ENCODE data around the gene USH2A. TPM values are rescaled to one million over a fixed set of nuclear protein-coding genes. Genes with fewer than 3 reads are reported as not detected.
A peak's percentile ranks its signal among the peaks of the same experiment; 100 is the strongest.

USH2A gene
- total RNA-seq, 1 experiment from 2014 or later, result 0.02 TPM

DNA sequence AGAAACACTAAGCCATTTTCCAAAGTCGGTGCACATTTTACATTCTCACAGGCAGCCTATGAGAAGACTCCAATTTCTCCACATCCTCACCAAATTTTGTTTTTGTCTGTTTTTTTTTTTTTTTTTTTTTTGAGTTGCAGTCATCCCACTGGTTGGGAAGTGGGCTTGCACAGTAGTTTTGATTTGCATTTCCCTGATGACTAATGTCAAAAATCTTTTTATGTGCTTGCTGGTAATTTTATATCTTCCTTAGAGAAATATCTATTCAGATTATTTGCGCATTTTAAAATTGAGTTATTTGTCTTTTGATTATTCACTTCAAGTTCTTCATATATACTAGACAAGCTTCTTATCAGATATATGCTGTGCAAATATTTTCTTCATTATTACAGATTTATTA lies 141.5 kb downstream of the USH2A start:
- peak; percentile 2 for DNase-seq (ENCODE audit: low read depth)

GRCh38 chr1:216270086-216270773 lies 153.0 kb downstream of the USH2A start:
- no peak for DNase-seq (ENCODE audit: low read depth)

DNA sequence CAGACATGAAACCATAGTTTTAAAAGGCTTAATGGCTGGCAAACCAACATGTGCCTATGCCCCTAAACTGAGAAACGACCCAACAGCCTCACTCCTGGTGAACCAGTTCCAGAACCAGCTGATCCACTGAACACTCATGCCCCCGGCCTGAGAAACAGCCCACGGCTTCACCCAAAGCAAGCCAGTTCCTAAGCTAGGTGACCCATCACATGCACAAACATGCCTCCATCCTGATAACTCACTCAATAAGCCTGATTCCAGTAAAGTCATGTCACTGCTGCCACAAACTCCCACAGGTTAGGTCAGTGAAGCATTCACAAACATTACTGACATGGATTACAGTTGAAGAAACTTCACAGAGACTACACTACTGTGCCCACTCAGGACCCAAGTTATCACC lies 161.6 kb downstream of the USH2A start:
- DNase-seq (ENCODE audit: low read depth), result no peak

- no peak for DNase-seq (ENCODE audit: low read depth)
Observed at GRCh38 chr1:216258856-216259255, 164.4 kb downstream of the USH2A start.

DNA sequence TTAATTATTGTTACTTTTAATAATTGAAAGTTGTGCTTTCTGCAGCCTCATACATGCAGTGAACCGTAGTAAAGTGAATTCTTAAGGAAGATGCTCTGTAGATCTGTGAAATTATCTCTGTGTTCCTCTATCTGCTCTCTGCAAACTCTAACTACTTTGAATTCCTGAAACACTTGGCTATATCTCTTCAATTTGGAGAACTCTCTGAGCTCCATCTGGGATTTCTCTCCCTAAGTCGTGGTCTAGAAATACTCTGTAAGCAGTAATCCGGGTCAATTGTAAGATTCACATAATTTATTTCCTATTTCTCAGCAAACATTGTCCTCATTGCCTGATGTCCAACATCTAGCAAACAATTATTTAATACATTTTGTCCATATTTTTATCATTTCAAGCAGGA lies 164.9 kb downstream of the USH2A start:
- DNase-seq (ENCODE audit: low read depth), result no peak

- DNase-seq (ENCODE audit: low read depth), result no peak
Observed at GRCh38 chr1:216250861-216251260, 172.4 kb downstream of the USH2A start.

DNA sequence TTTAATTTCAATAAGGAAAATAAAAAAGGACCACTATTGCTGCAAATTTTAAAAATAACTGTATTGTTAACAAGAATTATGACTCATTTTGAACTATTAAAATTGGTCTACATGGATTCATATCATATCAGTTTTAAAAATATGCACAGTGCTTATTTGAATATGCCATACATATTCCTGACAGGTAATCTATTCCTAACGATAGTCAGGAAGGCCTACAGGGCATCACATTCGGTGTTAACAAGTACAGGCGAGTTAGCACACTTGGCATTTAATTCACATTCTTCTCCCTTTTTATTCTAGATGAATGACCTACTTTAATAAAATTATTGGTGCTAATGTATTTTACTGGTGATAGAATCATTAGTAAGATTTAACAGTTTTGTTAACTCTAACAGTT lies 174.6 kb downstream of the USH2A start:
- no peak for DNase-seq (ENCODE audit: low read depth)

GRCh38 chr1:216247937-216248336 lies 175.3 kb downstream of the USH2A start:
- DNase-seq (ENCODE audit: low read depth), result no peak

- no peak for DNase-seq (ENCODE audit: low read depth)
Observed at GRCh38 chr1:216246577-216247203, 176.6 kb downstream of the USH2A start.

- no peak for DNase-seq (ENCODE audit: low read depth)
Observed at GRCh38 chr1:216238844-216239243, 184.4 kb downstream of the USH2A start.

DNA sequence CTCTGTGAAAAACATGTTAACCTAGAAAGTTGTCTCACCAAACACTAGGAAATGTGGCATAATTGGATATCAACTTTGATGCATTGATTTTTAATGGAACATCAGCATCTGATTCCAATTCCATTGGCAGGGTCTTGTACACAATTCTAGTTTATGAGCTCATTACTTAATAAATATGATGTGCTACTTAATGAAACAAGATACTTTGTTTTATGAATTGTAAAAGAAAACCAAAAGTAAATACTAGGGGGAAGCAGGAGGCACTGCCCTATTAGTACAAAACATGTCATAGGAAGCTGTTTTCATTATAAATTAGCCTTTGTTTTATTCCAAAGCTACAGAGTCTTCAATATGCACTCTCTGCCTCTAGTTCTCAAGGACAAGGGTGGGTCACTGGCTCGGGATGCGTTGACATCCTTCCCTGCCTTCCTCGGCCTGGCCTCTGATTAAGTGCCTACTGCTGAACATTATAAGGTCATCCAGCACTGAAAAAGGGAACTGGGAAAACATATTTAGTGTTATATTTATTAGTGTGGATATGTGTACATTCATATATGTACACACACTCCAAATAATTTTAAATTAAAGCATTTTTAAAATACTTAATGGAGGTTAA lies 185.2 kb downstream of the USH2A start:
- DNase-seq (ENCODE audit: low read depth), result no peak

GRCh38 chr1:216224233-216224632 lies 199.0 kb downstream of the USH2A start:
- no peak for DNase-seq (ENCODE audit: low read depth)

DNA sequence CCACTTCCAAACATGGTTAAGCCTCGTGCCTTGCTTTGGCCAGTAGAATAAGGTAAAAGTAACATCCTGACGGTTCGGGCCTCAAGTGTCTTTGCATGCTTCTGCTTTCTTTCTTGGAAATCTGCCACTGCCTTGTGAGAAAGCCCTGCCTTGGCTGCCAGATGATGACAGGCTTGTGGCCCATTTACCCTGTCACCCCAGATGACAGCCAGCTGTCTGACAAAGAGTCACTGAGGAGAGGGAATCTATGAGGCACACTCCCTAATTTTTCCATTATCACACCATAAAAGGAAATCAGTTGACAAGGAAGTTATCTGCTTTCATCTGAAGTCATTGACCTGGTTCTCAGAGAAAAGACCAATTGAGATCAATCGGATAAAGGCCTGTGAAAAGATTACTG lies 199.8 kb downstream of the USH2A start:
- DNase-seq (ENCODE audit: low read depth), result no peak

DNA sequence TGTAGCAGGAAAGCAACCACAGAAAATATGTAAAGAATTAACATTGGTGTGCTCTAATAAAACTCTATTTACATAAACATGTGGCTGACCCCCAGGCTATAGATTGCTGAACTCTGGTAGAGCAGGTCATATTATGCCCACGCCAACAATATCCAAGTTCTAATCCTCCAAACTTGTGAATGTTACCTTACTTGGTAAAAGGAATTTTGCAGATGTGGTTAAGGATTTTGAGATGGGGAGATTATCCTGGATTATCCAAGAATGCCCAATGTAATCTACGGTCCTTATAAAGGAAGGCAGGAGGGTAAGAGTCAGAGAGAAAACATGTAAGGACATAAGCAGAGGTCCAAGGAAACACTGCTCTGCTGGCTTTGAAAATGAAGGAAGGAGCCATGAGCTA lies 201.0 kb downstream of the USH2A start:
- no peak for DNase-seq (ENCODE audit: low read depth)

- DNase-seq (ENCODE audit: low read depth), result peak; percentile 75
Observed at GRCh38 chr1:216221260-216221700, 202.0 kb downstream of the USH2A start.

DNA sequence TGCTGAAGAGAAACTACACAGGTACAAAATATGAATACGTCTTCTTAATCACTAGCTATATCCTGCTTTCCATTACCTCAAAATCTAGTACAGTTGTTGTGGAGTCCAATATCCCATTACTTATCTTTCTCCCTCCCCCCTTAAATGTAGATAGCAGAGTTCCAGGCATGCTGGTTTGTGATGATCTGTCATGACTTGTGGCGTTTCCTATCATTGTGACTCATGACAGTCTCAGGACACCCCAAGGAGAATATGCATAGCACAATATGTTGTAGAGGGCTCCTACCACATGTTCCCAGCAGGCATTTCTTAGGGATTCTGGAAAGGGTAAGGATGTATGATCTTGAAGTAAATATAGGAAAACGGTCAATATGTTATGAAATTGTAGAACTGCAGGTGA lies 206.9 kb downstream of the USH2A start:
- DNase-seq (ENCODE audit: low read depth), result peak; percentile 17

DNA sequence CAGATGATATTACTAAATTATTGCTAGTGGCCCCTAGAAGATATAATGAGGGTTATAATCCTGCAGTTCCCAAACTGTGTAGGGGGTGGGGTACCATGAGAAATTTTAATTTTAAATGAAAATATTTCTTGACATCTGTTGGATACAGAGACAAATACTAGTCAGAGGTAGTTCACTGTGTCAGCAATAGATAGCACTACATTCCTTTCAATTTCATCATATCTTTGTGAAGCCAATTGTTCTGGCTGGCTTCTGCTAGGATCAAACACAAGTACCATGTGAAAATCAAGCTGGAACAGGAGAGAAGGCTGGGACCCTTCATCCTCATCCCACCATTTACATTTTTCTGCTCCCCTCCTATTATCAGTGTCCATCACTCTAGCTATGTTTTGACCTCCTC lies 208.1 kb downstream of the USH2A start:
- no peak for DNase-seq (ENCODE audit: low read depth)

GRCh38 chr1:216212826-216213225 lies 210.4 kb downstream of the USH2A start:
- no peak for DNase-seq (ENCODE audit: low read depth)

DNA sequence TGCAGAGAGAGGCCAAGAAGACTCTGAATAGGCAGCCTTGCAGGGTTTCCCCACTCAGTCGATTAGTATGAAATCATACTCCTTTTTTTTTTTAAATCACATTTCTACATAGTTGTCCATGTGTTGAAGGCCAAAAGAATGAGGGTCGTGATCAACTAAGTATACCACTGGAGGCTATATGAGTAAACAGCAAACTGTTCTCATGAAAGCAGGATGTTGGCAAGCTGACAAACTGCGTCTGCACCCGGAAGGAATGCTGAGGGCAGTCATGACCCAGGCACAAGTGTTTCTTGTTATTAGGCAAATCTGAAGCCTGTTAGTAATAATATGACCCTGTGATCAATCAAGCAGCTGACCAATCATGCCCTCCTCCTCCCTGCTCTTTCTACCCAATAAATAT lies 213.2 kb downstream of the USH2A start:
- no peak for DNase-seq (ENCODE audit: low read depth)

- DNase-seq (ENCODE audit: low read depth), result no peak
Observed at GRCh38 chr1:216209125-216209524, 214.1 kb downstream of the USH2A start.

- no peak for DNase-seq (ENCODE audit: low read depth)
Observed at GRCh38 chr1:216207154-216207553, 216.1 kb downstream of the USH2A start.

DNA sequence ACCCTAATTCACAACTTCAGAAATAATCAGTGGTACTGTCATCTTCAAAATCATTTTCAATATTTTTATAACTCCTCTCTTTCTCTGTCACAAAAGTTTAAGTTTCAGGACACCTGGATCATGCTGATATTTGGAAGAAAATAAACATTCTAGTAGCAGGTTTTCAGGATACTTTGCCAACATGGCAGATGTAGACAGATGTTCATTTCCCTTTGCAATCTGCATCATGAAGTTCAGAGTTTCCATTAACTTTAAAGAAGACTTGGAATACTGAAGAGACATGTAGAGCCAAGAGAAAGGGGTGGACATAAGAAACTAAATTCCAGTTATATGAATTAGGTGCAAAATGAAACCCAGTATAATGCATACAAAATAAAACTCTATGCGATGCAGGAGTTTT lies 218.1 kb downstream of the USH2A start:
- no peak for DNase-seq (ENCODE audit: low read depth)

DNA sequence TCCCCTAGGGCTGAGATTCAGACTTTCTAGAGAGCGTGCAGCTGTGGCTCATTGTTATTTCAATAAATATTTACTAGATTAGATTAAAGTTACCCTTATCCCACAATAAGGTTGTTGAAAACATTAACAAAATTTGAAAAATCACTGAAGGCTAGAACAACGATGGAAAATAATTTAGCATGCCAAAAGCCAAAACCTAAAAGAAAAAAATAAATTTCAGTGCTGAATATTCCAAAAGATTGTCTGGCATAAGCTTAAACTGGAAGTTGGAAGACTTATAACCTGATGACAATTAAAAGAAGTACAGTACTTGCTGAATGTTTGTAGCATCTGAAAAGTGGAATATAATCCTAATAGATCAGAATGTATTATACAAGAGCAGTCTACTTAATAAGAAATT lies 221.3 kb downstream of the USH2A start:
- DNase-seq (ENCODE audit: low read depth), result no peak
